Right ventricle myocardium superior (tissue), 1 donor: ENCODE results near the gene ANKS3. TPM values are rescaled to one million over a fixed set of nuclear protein-coding genes. Genes with fewer than 3 reads are reported as not detected.
"Not testable (repeated sequence)": the region's sequence is repeated elsewhere in the genome, so short reads cannot be mapped to it uniquely, and the experiment has no call there.

Source experiments
- ATAC-seq: fragments of 200-7000 bp; cut with Tn5 transposase; one replicate; pipeline ENCODE4 v1.9.1; 2020; ENCODE audit warnings: mild to moderate bottlenecking; ENCODE audit not compliant: poor library complexity
- DNase-seq: peaks from one replicate; pipeline ENCODE4 v3.0.0-alpha.2; 2020
- intact Hi-C: fragments of 100-400 bp; cut with DNase I; formaldehyde crosslinking; loops from one replicate; pipeline ENCODE4 v1.11.2; 2022
- total RNA-seq: library from RNA; stranded (reverse); fragmentation: NEBNext Ultra II Directional; extraction: Animal tissue kit (Norgen Biotek cat#: 25700); gene quantifications from one replicate; pipeline ENCODE4 v1.2.1, GENCODE V29; 2021
- donor health status: DM: no; HTN: yes; CAD: no; lungs with severe emphysema.

Gene ANKS3
- total RNA-seq, 1 donor from 2014 or later = 9.1 TPM

GRCh38 chr16:4760221-4760910 is 26.3 kb upstream of the ANKS3 start:
- intact Hi-C loops = no loop called here
- no peak for ATAC-seq
- no peak for DNase-seq

GRCh38 chr16:4755687-4756086 is 21.6 kb upstream of the ANKS3 start:
- intact Hi-C loops = no loop called here
- no peak for DNase-seq

GRCh38 chr16:4754865-4755264 is 20.8 kb upstream of the ANKS3 start:
- no peak for ATAC-seq
- intact Hi-C loops = no loop called here

More at GRCh38 chr16:4755687-4756086, 21.6 kb upstream of the ANKS3 start:
- no peak for ATAC-seq

GRCh38 chr16:4753227-4753626 is 19.2 kb upstream of the ANKS3 start:
- ATAC-seq (no peak), DNase-seq (no peak)
- intact Hi-C loops = no loop called here

More at GRCh38 chr16:4754865-4755264, 20.8 kb upstream of the ANKS3 start:
- DNase-seq = no peak

GRCh38 chr16:4752351-4753100 is 18.5 kb upstream of the ANKS3 start:
- intact Hi-C loops = no loop called here
- no peak for DNase-seq
- ATAC-seq = no peak

GRCh38 chr16:4750896-4751295 is 16.8 kb upstream of the ANKS3 start:
- no peak for ATAC-seq
- intact Hi-C loops = no loop called here
- DNase-seq = no peak

- no peak for ATAC-seq
Observed at GRCh38 chr16:4749700-4750257, 15.7 kb upstream of the ANKS3 start.

GRCh38 chr16:4748682-4749411 is 14.8 kb upstream of the ANKS3 start:
- no peak for DNase-seq
- ATAC-seq = no peak
- intact Hi-C loops = no loop called here

More at GRCh38 chr16:4749700-4750257, 15.7 kb upstream of the ANKS3 start:
- intact Hi-C loops = no loop called here
- DNase-seq = no peak

- no peak for ATAC-seq
- intact Hi-C loops = no loop called here
- DNase-seq = no peak
Observed at GRCh38 chr16:4747906-4748681, 14.0 kb upstream of the ANKS3 start.

GRCh38 chr16:4746991-4747574 is 13.0 kb upstream of the ANKS3 start:
- DNase-seq (no peak), ATAC-seq (peak; percentile 11)
- intact Hi-C loops = no loop called here

GRCh38 chr16:4746215-4746614 is 12.1 kb upstream of the ANKS3 start:
- intact Hi-C loops = no loop called here
- ATAC-seq (no peak), DNase-seq (no peak)

- no peak for DNase-seq
Observed at GRCh38 chr16:4745274-4745569, 11.2 kb upstream of the ANKS3 start.

GRCh38 chr16:4744555-4745273 is 10.6 kb upstream of the ANKS3 start:
- intact Hi-C loops = no loop called here
- no peak for ATAC-seq
- DNase-seq = no peak

More at GRCh38 chr16:4745274-4745569, 11.2 kb upstream of the ANKS3 start:
- no peak for ATAC-seq
- intact Hi-C loops = no loop called here

- ATAC-seq = peak; percentile 13
- intact Hi-C loops = no loop called here
- DNase-seq = no peak
Observed at GRCh38 chr16:4743226-4743878, 9.3 kb upstream of the ANKS3 start.

- intact Hi-C loops = loop anchor here (10.0 kb wide), 1 partner anchor 216 kb away; the partner anchor contains the start of gene SEC14L5
- not testable (repeated sequence) for DNase-seq
Observed at GRCh38 chr16:4738370-4738769, 4.3 kb upstream of the ANKS3 start.

GRCh38 chr16:4737545-4737944 is 3.5 kb upstream of the ANKS3 start:
- ATAC-seq (no peak), DNase-seq (no peak)
- intact Hi-C loops = loop anchor here (10.0 kb wide), 1 partner anchor 217 kb away; the partner anchor contains the start of gene SEC14L5

More at GRCh38 chr16:4738370-4738769, 4.3 kb upstream of the ANKS3 start:
- not testable (repeated sequence) for ATAC-seq

- ATAC-seq (no peak), DNase-seq (no peak)
- intact Hi-C loops = loop anchor here (10.0 kb wide), 1 partner anchor 218 kb away; the partner anchor contains the start of gene SEC14L5
Observed at GRCh38 chr16:4736546-4736945, 2.5 kb upstream of the ANKS3 start.
